ENCODE measurements around the gene TRPM2. TPM values are rescaled to one million over a fixed set of nuclear protein-coding genes. Genes with fewer than 3 reads are reported as not detected.

The TRPM2 gene
- total RNA-seq, 2 experiments from 2014 or later: 2.6 to 3.7 TPM

DNA sequence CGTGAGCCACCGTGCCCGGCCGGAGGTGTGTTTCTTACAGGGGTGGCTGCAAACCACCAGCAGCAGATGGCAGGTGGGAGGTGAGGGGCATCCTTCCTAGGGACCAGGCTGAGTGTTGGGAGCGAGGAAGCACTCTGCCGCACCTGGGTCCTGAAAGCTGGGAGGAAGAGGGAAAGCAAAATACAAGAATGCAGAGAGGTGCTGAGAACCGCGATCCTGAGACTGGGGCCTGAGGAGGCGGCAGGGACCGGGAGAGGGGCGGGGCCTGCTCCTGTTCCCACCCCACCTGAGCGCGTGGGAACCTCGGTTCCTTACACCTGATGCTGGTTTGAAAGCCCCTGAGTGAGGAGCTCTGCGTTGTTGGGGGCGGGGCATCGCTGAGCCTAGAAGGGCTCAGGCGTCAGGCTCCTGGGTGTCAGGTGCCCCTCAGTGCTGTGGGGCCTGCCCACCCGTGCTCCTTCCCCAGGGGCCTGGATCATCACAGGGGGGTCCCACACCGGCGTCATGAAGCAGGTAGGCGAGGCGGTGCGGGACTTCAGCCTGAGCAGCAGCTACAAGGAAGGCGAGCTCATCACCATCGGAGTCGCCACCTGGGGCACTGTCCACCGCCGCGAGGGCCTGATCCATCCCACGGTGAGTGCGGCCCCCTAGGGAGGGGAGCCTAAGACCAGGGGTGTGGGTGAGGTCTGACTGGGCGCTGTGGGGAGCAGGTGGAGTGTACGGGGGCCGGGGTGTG is 15.5 kb downstream of the TRPM2 start:
- Mint-ChIP-seq H3K27me3 (no peaks in the 10 kb centered on the region), H3K4me3 (no peak overlapping the region), H3K9me3 (no peaks in the 10 kb centered on the region), H3K27ac (no peak overlapping the region), H3K4me1 (ENCODE audit: low read depth) (no peaks in the 10 kb centered on the region), H3K36me3 (ENCODE audit: low read depth) (no peaks in the 10 kb centered on the region)
- intact Hi-C loops (cut with micrococcal nuclease): no loop called here
- no peak for ATAC-seq
- no peak for DNase-seq
- ChIA-PET POLR2A (no interaction called here), CTCF (no interaction called here)
- TF ChIP-seq, protein P1, sequence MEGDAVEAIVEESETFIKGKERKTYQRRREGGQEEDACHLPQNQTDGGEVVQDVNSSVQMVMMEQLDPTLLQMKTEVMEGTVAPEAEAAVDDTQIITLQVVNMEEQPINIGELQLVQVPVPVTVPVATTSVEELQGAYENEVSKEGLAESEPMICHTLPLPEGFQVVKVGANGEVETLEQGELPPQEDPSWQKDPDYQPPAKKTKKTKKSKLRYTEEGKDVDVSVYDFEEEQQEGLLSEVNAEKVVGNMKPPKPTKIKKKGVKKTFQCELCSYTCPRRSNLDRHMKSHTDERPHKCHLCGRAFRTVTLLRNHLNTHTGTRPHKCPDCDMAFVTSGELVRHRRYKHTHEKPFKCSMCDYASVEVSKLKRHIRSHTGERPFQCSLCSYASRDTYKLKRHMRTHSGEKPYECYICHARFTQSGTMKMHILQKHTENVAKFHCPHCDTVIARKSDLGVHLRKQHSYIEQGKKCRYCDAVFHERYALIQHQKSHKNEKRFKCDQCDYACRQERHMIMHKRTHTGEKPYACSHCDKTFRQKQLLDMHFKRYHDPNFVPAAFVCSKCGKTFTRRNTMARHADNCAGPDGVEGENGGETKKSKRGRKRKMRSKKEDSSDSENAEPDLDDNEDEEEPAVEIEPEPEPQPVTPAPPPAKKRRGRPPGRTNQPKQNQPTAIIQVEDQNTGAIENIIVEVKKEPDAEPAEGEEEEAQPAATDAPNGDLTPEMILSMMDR (IDR thresholded peaks at IDR 0.05): no peak

DNA sequence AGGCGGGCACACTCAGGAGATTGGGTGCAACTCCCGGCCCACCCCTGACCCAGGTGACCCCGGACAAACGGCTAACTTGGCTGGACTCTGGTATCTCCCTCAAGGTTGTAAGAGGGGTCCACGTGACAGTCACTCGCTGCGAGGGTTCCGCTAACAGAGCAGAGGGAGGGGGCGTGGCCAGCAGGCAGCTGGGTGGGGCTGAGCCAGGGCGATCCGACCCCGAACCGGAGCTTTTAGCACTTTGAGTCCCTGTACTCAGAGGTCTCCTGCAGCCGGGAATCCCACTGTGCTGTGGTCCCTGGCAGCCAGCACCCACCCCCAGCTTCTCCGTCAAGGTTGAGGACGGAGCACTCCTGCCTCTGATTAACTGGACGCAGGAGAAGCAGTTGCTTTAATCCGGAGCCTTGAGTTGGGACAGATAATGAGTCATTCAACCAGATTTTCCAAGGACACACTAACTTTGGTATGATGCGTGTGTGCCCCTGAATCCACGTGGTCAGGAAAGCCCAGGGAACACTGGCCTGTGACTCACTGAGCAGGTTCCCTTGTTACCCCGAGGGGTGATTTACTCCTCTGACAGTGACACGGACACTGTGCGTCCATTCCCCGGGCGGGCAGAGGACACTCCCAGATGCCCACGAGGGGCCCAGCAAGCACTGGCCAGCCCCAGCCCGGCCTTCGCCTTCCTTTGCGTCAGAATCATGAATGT is 16.8 kb downstream of the TRPM2 start:
- Mint-ChIP-seq H3K9me3 (no peaks in the 10 kb centered on the region), H3K27me3 (no peaks in the 10 kb centered on the region), H3K27ac (no peak overlapping the region), H3K4me3 (no peak overlapping the region), H3K36me3 (ENCODE audit: low read depth) (peaks cover 2% of the 10 kb centered on the region), H3K4me1 (ENCODE audit: low read depth) (peaks cover 5% of the 10 kb centered on the region)
- ChIA-PET POLR2A (no interaction called here), CTCF (no interaction called here)
- TF ChIP-seq, protein P1 (IDR thresholded peaks at IDR 0.05): no peak
- DNase-seq (no peak), ATAC-seq (no peak)
- intact Hi-C loops (cut with micrococcal nuclease): no loop called here

DNA sequence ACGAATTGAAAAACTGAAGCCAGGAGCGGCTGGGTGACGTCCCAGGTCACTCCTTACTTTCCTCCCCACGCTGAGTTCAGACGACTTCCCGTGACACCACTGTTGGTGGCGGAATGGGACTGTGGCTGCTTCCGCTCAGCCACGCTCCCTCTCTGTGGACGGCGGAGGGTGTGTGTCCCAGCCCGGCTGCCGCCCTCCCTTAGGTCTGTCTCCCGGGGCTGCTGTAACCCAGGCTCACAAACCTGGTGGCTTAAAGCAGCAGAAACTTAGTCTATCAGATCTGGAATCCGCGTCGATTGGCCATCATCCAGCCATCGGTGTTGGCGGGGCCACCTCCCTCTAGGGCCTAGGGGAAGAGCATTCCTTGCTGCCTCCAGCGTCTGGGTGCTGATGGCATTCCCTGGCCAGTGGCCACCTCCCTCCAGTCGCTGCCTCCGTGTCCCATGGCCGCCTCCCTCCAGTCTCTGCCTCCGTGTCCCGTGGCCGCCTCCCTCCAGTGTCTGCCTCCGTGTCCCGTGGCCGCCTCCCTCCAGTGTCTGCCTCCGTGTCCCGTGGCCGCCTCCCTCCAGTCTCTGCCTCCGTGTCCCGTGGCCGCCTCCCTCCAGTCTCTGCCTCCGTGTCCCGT is 17.5 kb downstream of the TRPM2 start:
- Mint-ChIP-seq H3K9me3 (no peaks in the 10 kb centered on the region), H3K27me3 (no peaks in the 10 kb centered on the region), H3K36me3 (ENCODE audit: low read depth) (peaks cover 2% of the 10 kb centered on the region), H3K4me1 (ENCODE audit: low read depth) (peaks cover 12% of the 10 kb centered on the region), H3K4me3 (no peak overlapping the region), H3K27ac (no peak overlapping the region)
- TF ChIP-seq, protein P1 (IDR thresholded peaks at IDR 0.05): no peak
- intact Hi-C loops (cut with micrococcal nuclease): no loop called here
- CTCF ChIA-PET: no interaction called here
- DNase-seq (no peak), ATAC-seq (no peak)
- POLR2A ChIA-PET: no interaction called here

DNA sequence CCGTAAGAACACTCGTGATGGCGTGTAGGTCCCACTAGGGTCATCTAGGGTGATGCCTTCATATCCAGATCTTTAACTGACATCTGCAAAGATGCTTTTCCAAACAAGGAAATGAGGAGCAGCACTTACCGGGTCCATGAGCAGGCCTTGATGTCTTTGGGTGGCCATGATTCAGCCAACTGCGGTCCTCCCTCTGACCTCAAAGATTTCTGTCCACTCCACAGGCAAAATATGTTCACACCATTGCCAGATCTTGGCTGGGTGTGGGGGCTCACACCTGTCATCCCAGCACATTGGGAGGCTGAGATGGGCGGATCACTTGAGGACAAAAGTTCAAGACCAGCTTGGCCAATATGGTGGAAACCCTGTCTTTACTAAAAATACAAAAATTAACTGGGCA is 18.2 kb downstream of the TRPM2 start:
- TF ChIP-seq, protein P1 (IDR thresholded peaks at IDR 0.05): no peak
- Mint-ChIP-seq H3K27me3 (no peaks in the 10 kb centered on the region), H3K4me3 (no peak overlapping the region), H3K36me3 (ENCODE audit: low read depth) (peaks cover 2% of the 10 kb centered on the region), H3K4me1 (ENCODE audit: low read depth) (peaks cover 14% of the 10 kb centered on the region), H3K9me3 (no peaks in the 10 kb centered on the region), H3K27ac (no peak overlapping the region)
- POLR2A ChIA-PET: no interaction called here
- CTCF ChIA-PET: no interaction called here
- no peak for ATAC-seq
- no peak for DNase-seq
- intact Hi-C loops (cut with micrococcal nuclease): no loop called here

DNA sequence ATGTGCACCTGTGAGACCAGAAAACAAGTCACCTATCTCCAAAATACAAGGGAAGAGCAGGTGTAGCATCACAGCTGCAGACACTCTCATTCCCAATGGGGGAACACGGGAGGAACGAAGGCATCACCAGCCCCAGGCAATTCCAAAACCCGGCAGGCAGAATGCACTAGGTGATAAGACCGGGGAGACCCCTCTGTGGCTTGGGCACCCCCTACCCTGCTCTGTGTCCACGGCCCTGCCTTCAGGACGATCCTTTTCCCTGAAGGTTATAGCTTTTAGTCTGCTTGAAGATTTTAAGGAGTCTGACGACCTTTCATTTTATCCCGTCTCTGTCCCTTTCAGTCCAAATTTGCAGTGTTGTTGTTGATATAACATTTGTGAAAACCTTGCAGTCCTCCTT is 19.2 kb downstream of the TRPM2 start:
- CTCF ChIA-PET: no interaction called here
- Mint-ChIP-seq H3K27ac (no peak overlapping the region), H3K36me3 (ENCODE audit: low read depth) (peaks cover 2% of the 10 kb centered on the region), H3K4me3 (no peak overlapping the region), H3K4me1 (ENCODE audit: low read depth) (peaks cover 14% of the 10 kb centered on the region), H3K27me3 (no peaks in the 10 kb centered on the region), H3K9me3 (no peaks in the 10 kb centered on the region)
- no peak for DNase-seq
- TF ChIP-seq, protein P1 (IDR thresholded peaks at IDR 0.05): no peak
- intact Hi-C loops (cut with micrococcal nuclease): no loop called here
- POLR2A ChIA-PET: interaction anchor here (0.7 kb wide), 1 partner anchor 401 kb away, joined by 3 read pairs; no protein-coding TSS in a partner anchor
- no peak for ATAC-seq
